ENCODE data around the gene KNCN.

DNA sequence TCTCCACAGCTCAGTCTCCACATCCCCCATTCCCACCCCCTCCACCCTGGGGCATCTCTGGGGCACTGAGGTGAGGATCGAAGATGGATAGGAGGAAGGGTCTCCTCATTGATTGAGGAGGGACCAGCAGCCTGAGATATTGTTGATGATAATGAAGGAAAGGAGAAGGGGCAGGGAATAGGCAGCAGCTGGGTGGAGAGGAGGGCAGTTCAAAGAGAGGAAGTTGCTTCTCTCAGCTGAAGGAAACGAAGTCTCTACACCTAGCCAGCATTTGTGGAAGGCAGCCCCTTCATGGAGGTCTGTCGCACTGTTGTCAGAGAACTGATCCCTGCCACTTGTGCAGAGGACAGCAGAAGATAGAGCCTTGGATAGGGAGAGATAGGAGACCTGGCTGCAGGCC is 5.7 kb downstream of the KNCN start:
- TF ChIP-seq, protein P1, sequence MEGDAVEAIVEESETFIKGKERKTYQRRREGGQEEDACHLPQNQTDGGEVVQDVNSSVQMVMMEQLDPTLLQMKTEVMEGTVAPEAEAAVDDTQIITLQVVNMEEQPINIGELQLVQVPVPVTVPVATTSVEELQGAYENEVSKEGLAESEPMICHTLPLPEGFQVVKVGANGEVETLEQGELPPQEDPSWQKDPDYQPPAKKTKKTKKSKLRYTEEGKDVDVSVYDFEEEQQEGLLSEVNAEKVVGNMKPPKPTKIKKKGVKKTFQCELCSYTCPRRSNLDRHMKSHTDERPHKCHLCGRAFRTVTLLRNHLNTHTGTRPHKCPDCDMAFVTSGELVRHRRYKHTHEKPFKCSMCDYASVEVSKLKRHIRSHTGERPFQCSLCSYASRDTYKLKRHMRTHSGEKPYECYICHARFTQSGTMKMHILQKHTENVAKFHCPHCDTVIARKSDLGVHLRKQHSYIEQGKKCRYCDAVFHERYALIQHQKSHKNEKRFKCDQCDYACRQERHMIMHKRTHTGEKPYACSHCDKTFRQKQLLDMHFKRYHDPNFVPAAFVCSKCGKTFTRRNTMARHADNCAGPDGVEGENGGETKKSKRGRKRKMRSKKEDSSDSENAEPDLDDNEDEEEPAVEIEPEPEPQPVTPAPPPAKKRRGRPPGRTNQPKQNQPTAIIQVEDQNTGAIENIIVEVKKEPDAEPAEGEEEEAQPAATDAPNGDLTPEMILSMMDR (IDR thresholded peaks at IDR 0.05) = no peak
- no peak for TF ChIP-seq POLR2AphosphoS5 (IDR thresholded peaks at IDR 0.05)
- no peak for TF ChIP-seq POLR2A (IDR thresholded peaks at IDR 0.05)

Measured in breast epithelium (tissue), 3 donors.